HL-60 (cell line): ENCODE results near the gene SLC18B1.

Experiments used
- CTCF ChIP-seq: IDR thresholded peaks from one replicate; pipeline ENCODE4 v1.5.1; 2011; ENCODE audit warnings: low read length, control low read depth, inconsistent platforms; ENCODE audit not compliant: insufficient read depth
- SPI1 ChIP-seq: IDR thresholded peaks from 2 replicates; pipeline ENCODE4 v1.6.1; 2012; ENCODE audit warnings: low read depth, mild to moderate bottlenecking, borderline replicate concordance
- TF ChIP-seq, protein P1 (sequence below): IDR thresholded peaks from 2 replicates; pipeline ENCODE4 v1.6.1; 2012; ENCODE audit warnings: low read depth; ENCODE audit not compliant: insufficient replicate concordance

- TF ChIP-seq CTCF (no peak), SPI1 (no peak)
- TF ChIP-seq, protein P1, sequence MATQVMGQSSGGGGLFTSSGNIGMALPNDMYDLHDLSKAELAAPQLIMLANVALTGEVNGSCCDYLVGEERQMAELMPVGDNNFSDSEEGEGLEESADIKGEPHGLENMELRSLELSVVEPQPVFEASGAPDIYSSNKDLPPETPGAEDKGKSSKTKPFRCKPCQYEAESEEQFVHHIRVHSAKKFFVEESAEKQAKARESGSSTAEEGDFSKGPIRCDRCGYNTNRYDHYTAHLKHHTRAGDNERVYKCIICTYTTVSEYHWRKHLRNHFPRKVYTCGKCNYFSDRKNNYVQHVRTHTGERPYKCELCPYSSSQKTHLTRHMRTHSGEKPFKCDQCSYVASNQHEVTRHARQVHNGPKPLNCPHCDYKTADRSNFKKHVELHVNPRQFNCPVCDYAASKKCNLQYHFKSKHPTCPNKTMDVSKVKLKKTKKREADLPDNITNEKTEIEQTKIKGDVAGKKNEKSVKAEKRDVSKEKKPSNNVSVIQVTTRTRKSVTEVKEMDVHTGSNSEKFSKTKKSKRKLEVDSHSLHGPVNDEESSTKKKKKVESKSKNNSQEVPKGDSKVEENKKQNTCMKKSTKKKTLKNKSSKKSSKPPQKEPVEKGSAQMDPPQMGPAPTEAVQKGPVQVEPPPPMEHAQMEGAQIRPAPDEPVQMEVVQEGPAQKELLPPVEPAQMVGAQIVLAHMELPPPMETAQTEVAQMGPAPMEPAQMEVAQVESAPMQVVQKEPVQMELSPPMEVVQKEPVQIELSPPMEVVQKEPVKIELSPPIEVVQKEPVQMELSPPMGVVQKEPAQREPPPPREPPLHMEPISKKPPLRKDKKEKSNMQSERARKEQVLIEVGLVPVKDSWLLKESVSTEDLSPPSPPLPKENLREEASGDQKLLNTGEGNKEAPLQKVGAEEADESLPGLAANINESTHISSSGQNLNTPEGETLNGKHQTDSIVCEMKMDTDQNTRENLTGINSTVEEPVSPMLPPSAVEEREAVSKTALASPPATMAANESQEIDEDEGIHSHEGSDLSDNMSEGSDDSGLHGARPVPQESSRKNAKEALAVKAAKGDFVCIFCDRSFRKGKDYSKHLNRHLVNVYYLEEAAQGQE, result no peak
Measured at GRCh38 chr6:132804251-132804650, 5.8 kb upstream of the SLC18B1 start.
